Activated naive CD4-positive, alpha-beta T cell treated with anti-CD3 and anti-CD28 coated beads, Interleukin-2, amount 10 ng/mL, durations not matched to agents 7 days and 5 days (primary cell): ENCODE measurements around the gene REPS2.

Source experiments
- CTCF ChIA-PET: fragments of 350-600 bp; sonication (Branson Sonifier 250); formaldehyde crosslinking; loops from one replicate; lab custom pipeline; 2021; ENCODE audit warnings: antibody characterized with exemption; lab: Charles Lee
- DNase-seq: peaks from one replicate; pipeline ENCODE4 v3.0.0-alpha.2; 2020
- H3K27ac Mint-ChIP-seq: one replicate; pipeline ENCODE4 v1.8.0; 2021; ENCODE audit warnings: mild to moderate bottlenecking, moderate library complexity, mixed read lengths
- H3K27me3 Mint-ChIP-seq: one replicate; pipeline ENCODE4 v1.8.0; 2021; ENCODE audit warnings: mild to moderate bottlenecking, mixed read lengths
- H3K36me3 Mint-ChIP-seq: one replicate; pipeline ENCODE4 v1.8.0; 2021; ENCODE audit warnings: mixed read lengths
- H3K4me1 Mint-ChIP-seq: one replicate; pipeline ENCODE4 v1.8.0; 2021; ENCODE audit warnings: mixed read lengths
- H3K4me3 Mint-ChIP-seq: one replicate; pipeline ENCODE4 v1.8.0; 2021; ENCODE audit warnings: mild to moderate bottlenecking, moderate library complexity, mixed read lengths
- H3K9me3 Mint-ChIP-seq: one replicate; pipeline ENCODE4 v1.8.0; 2021; ENCODE audit warnings: mixed read lengths

The REPS2 gene

DNA sequence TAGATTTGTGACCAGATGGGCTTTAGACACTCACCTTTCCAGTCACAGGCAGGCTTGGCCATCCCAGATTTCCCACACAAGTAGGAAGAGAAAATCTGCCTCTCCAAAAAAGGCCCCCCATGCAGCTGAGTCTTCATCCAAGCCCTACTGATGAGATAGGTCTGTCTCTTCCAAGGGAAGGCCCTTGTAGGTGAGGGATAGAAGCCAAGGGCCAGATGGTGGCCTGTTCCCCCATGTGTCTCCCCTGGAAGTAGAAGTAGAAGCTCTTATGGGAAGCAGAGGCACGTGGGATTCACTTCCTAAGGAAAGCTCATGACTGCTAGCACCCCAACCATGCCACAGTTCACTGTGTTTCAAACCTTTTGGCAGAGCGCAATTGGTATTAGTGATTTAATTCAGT, 81.5 kb downstream of the REPS2 start:
- Mint-ChIP-seq H3K27ac (no peak overlapping the region), H3K27me3 (peaks cover 4% of the 10 kb centered on the region), H3K4me3 (no peak overlapping the region), H3K4me1 (no peaks in the 10 kb centered on the region), H3K36me3 (no peaks in the 10 kb centered on the region), H3K9me3 (no peaks in the 10 kb centered on the region)
- DNase-seq = no peak
- CTCF ChIA-PET = no interaction called here

GRCh38 chrX:17028356-17028755, 81.9 kb downstream of the REPS2 start:
- Mint-ChIP-seq H3K4me1 (no peaks in the 10 kb centered on the region), H3K4me3 (no peak overlapping the region), H3K27ac (no peak overlapping the region), H3K36me3 (no peaks in the 10 kb centered on the region), H3K9me3 (no peaks in the 10 kb centered on the region), H3K27me3 (peaks cover 4% of the 10 kb centered on the region)
- CTCF ChIA-PET = no interaction called here
- DNase-seq = no peak

DNA sequence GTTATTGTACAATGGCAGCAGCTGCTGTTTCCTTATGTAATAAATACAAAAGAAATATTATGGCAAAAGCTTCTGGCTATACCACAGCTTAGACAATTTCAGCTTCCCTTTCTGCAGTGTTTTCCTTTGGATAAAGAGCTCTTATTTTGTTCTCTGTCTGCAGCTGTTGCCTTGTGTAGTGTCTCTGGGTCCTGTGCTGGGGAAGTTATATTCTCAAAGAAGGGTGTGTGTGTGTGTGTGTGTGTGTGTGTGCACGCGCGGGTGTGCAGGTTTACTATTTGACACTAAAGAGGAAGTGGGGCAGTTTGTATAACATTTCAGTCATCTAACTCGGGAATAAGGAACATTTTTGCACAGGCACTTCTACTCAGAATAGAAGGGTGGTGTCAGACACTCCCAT, 83.6 kb downstream of the REPS2 start:
- H3K27ac Mint-ChIP-seq = no peak overlapping the region
- no peaks in the 10 kb centered on the region for H3K4me1 Mint-ChIP-seq
- CTCF ChIA-PET = no interaction called here
- no peak for DNase-seq
- H3K27me3 Mint-ChIP-seq = no peaks in the 10 kb centered on the region
- no peak overlapping the region for H3K4me3 Mint-ChIP-seq
- no peaks in the 10 kb centered on the region for H3K9me3 Mint-ChIP-seq
- H3K36me3 Mint-ChIP-seq = no peaks in the 10 kb centered on the region

GRCh38 chrX:17030580-17031270, 84.3 kb downstream of the REPS2 start:
- Mint-ChIP-seq H3K4me3 (no peak overlapping the region), H3K9me3 (no peaks in the 10 kb centered on the region), H3K27ac (no peak overlapping the region), H3K27me3 (no peaks in the 10 kb centered on the region), H3K4me1 (no peaks in the 10 kb centered on the region), H3K36me3 (no peaks in the 10 kb centered on the region)
- CTCF ChIA-PET = interaction anchor here (0.5 to 1.2 kb wide), 2 partner anchors 15 to 26 kb away, joined by 3 to 4 read pairs; no protein-coding TSS in a partner anchor
- DNase-seq = no peak

DNA sequence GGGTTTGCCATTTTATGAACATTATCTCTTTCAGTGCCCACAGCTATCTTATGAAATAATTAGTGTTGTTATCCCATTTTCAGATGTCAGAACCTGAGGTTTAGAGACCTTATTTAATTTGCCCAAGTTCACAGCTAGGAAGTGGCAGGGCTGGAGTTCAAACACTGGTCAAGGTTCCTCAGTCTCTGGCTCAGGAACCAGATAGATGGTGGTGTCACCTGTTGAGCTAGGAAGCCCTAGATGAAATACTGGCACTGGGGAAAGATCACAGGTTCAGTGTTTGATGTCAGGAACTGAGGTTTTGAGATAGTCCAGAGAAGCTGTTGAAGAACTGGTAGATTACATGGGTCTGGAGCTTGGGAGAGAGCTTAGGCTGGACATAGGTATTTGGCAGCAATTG, 85.4 kb downstream of the REPS2 start:
- H3K4me1 Mint-ChIP-seq = no peaks in the 10 kb centered on the region

GRCh38 chrX:17032351-17032750, 85.9 kb downstream of the REPS2 start:
- Mint-ChIP-seq H3K27ac (no peak overlapping the region), H3K36me3 (no peaks in the 10 kb centered on the region), H3K4me3 (no peak overlapping the region), H3K9me3 (no peaks in the 10 kb centered on the region), H3K27me3 (no peaks in the 10 kb centered on the region), H3K4me1 (no peaks in the 10 kb centered on the region)
- DNase-seq = no peak
- CTCF ChIA-PET = no interaction called here

More for the DNA sequence above, 85.4 kb downstream of the REPS2 start:
- H3K27ac Mint-ChIP-seq = no peak overlapping the region
- no peak overlapping the region for H3K4me3 Mint-ChIP-seq
- no peaks in the 10 kb centered on the region for H3K9me3 Mint-ChIP-seq
- no peaks in the 10 kb centered on the region for H3K36me3 Mint-ChIP-seq
- CTCF ChIA-PET = interaction anchor here (1.2 kb wide), 1 partner anchor 14 kb away, joined by 4 read pairs; no protein-coding TSS in a partner anchor
- H3K27me3 Mint-ChIP-seq = no peaks in the 10 kb centered on the region
- DNase-seq = no peak

DNA sequence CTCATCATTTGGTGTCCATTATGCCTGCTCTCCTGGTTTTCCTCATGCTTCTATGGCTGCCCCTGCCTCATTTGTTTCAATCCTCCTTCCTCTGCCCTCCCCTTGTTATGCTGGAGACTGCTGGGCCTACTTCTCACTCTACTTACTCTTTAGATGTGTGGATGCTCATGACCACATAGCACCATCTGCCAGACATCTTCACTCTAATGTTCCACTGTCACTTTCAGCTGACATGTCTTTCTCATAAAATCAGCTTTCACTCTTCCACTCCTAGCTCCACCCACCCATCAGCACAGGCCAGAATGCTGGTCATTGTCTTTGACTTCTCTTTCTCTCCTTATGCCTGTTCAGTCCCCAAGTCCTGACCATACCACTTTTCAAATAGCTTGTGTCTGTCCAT, 86.8 kb downstream of the REPS2 start:
- no peak overlapping the region for H3K27ac Mint-ChIP-seq
- no peak overlapping the region for H3K4me3 Mint-ChIP-seq
- H3K4me1 Mint-ChIP-seq = no peaks in the 10 kb centered on the region
- no peaks in the 10 kb centered on the region for H3K27me3 Mint-ChIP-seq
- H3K9me3 Mint-ChIP-seq = no peaks in the 10 kb centered on the region
- CTCF ChIA-PET = no interaction called here
- no peaks in the 10 kb centered on the region for H3K36me3 Mint-ChIP-seq
- DNase-seq = no peak

GRCh38 chrX:17035111-17035510, 88.7 kb downstream of the REPS2 start:
- DNase-seq = no peak
- Mint-ChIP-seq H3K27me3 (peaks cover 5% of the 10 kb centered on the region), H3K4me3 (no peak overlapping the region), H3K9me3 (no peaks in the 10 kb centered on the region), H3K27ac (no peak overlapping the region), H3K4me1 (no peaks in the 10 kb centered on the region), H3K36me3 (no peaks in the 10 kb centered on the region)
- CTCF ChIA-PET = no interaction called here

- Mint-ChIP-seq H3K9me3 (no peaks in the 10 kb centered on the region), H3K4me1 (no peaks in the 10 kb centered on the region), H3K36me3 (no peaks in the 10 kb centered on the region), H3K27ac (no peak overlapping the region), H3K27me3 (peaks cover 5% of the 10 kb centered on the region), H3K4me3 (no peak overlapping the region)
- DNase-seq = no peak
- CTCF ChIA-PET = interaction anchor here (1.0 to 1.6 kb wide), 2 partner anchors 10 to 153 kb away, joined by 4 to 5 read pairs; no protein-coding TSS in a partner anchor
Measured at GRCh38 chrX:17036171-17036961, 89.9 kb downstream of the REPS2 start.

DNA sequence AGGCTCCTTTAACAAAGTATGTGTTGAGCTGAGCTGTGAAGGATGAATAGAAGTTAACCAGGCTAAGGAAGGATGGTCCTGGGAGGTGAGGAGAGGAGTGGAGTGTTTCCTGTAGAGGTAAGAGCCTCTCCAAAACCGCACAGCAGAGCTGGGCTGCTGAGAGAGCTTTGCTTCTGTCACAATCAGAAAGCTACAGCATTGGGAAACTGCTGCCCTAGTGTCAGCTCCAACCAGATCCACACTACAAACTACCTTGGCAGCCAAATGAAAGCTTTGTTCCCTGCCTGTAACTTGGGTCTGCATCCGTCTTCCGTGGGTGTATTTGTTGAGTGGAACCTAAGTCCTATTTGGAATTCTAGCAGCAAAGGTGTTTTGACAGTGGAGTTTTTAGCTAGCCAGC, 91.8 kb downstream of the REPS2 start:
- CTCF ChIA-PET = no interaction called here
- Mint-ChIP-seq H3K36me3 (no peaks in the 10 kb centered on the region), H3K27ac (no peak overlapping the region), H3K27me3 (peaks cover 5% of the 10 kb centered on the region), H3K4me1 (no peaks in the 10 kb centered on the region), H3K9me3 (no peaks in the 10 kb centered on the region), H3K4me3 (no peak overlapping the region)
- DNase-seq = no peak

GRCh38 chrX:17038681-17039161, 92.3 kb downstream of the REPS2 start:
- no peaks in the 10 kb centered on the region for H3K36me3 Mint-ChIP-seq
- H3K4me1 Mint-ChIP-seq = no peaks in the 10 kb centered on the region
- H3K27me3 Mint-ChIP-seq = peaks cover 5% of the 10 kb centered on the region

DNA sequence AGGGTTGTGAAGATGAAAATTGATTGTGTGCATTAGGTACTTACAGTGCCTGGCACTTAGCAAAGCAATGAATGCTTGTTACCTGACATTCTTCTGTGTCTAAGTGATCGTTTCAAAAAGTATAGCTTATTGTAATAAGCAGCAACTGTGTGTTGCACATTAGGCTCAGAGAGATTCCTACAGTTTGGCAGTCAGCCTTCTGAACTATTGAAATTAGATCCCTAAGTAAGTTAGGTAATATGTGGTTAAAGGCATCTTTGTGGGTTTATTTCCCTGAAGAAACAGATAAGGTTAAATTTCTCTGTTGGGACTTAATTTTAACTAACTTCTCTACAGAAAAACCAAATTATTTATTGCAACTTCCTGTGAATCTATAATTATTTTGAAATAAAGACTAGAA, 93.4 kb downstream of the REPS2 start:
- Mint-ChIP-seq H3K27me3 (peaks cover 5% of the 10 kb centered on the region), H3K36me3 (no peaks in the 10 kb centered on the region), H3K4me1 (no peaks in the 10 kb centered on the region), H3K4me3 (no peak overlapping the region), H3K9me3 (no peaks in the 10 kb centered on the region), H3K27ac (no peak overlapping the region)
- no peak for DNase-seq
- CTCF ChIA-PET = no interaction called here

More at GRCh38 chrX:17038681-17039161, 92.3 kb downstream of the REPS2 start:
- H3K4me3 Mint-ChIP-seq = no peak overlapping the region
- H3K27ac Mint-ChIP-seq = no peak overlapping the region
- CTCF ChIA-PET = no interaction called here
- H3K9me3 Mint-ChIP-seq = no peaks in the 10 kb centered on the region
- no peak for DNase-seq

GRCh38 chrX:17040711-17041110, 94.3 kb downstream of the REPS2 start:
- Mint-ChIP-seq H3K4me3 (no peak overlapping the region), H3K27me3 (peaks cover 5% of the 10 kb centered on the region), H3K4me1 (no peaks in the 10 kb centered on the region), H3K27ac (no peak overlapping the region), H3K36me3 (no peaks in the 10 kb centered on the region), H3K9me3 (no peaks in the 10 kb centered on the region)
- no peak for DNase-seq
- CTCF ChIA-PET = no interaction called here

DNA sequence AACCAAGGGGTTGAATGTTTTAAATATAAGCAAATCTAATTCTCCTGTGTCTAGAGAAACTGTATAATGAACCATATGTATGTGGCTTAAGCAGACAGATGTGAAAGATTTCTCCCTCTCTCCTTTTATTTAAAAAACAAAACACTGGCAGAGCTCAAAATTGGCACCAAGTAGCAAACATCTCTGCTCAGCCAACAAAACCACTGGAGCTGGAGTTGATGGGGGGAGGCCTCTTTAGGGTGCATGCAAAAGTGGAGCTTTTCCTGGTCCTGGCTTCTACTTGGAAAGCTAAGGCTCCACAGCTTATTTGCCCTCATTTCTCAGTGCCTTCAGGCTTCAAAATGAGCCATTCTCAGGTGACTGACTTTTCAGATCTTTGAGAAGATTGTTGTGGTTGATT, 95.6 kb downstream of the REPS2 start:
- Mint-ChIP-seq H3K4me3 (no peak overlapping the region), H3K27ac (no peak overlapping the region), H3K36me3 (no peaks in the 10 kb centered on the region), H3K9me3 (no peaks in the 10 kb centered on the region), H3K27me3 (peaks cover 5% of the 10 kb centered on the region), H3K4me1 (no peaks in the 10 kb centered on the region)
- CTCF ChIA-PET = interaction anchor here (1.0 kb wide), 1 partner anchor 40 kb away, joined by 3 read pairs; no protein-coding TSS in a partner anchor
- no peak for DNase-seq
